A549 (cell line): ENCODE results near the gene FGF14.

Experiments used
- CTCF ChIP-seq: fragments of >200 bp; sonication (Bioruptor Twin); formaldehyde crosslinking; IDR thresholded peaks from 3 replicates; pipeline ENCODE4 v1.5.1; 2016
- KDM1A ChIP-seq: fragments of 200-600 bp; sonication (generic); IDR thresholded peaks from 2 replicates; pipeline ENCODE4 v1.6.1; 2016; ENCODE audit warnings: low read depth, mild to moderate bottlenecking
- MAZ ChIP-seq: fragments of 150-350 bp; IDR thresholded peaks from 2 replicates; pipeline ENCODE4 v1.6.1; 2014; ENCODE audit warnings: antibody characterized with exemption, low read depth, low read length, borderline replicate concordance
- NR3C1 ChIP-seq: fragments of >200 bp; sonication (Bioruptor Twin); formaldehyde crosslinking; IDR thresholded peaks from 3 replicates; pipeline ENCODE4 v1.6.1; 2017
- POLR2A ChIP-seq: IDR thresholded peaks from 2 replicates; pipeline ENCODE4 v1.6.1; 2012; ENCODE audit warnings: mild to moderate bottlenecking, low read length
- RFX5 ChIP-seq: fragments of 450-650 bp; IDR thresholded peaks from 2 replicates; pipeline ENCODE4 v1.7.1; 2014; ENCODE audit warnings: antibody characterized with exemption, mild to moderate bottlenecking, moderate library complexity
- TF ChIP-seq, protein P1 (sequence below): fragments of 200-600 bp; sonication (generic); IDR thresholded peaks from 2 replicates; pipeline ENCODE4 v1.6.1; 2016; ENCODE audit warnings: antibody characterized with exemption, mild to moderate bottlenecking, moderate library complexity

GRCh38 chr13:101757446-101758039 lies 644.3 kb downstream of the FGF14 start:
- TF ChIP-seq, protein P1, sequence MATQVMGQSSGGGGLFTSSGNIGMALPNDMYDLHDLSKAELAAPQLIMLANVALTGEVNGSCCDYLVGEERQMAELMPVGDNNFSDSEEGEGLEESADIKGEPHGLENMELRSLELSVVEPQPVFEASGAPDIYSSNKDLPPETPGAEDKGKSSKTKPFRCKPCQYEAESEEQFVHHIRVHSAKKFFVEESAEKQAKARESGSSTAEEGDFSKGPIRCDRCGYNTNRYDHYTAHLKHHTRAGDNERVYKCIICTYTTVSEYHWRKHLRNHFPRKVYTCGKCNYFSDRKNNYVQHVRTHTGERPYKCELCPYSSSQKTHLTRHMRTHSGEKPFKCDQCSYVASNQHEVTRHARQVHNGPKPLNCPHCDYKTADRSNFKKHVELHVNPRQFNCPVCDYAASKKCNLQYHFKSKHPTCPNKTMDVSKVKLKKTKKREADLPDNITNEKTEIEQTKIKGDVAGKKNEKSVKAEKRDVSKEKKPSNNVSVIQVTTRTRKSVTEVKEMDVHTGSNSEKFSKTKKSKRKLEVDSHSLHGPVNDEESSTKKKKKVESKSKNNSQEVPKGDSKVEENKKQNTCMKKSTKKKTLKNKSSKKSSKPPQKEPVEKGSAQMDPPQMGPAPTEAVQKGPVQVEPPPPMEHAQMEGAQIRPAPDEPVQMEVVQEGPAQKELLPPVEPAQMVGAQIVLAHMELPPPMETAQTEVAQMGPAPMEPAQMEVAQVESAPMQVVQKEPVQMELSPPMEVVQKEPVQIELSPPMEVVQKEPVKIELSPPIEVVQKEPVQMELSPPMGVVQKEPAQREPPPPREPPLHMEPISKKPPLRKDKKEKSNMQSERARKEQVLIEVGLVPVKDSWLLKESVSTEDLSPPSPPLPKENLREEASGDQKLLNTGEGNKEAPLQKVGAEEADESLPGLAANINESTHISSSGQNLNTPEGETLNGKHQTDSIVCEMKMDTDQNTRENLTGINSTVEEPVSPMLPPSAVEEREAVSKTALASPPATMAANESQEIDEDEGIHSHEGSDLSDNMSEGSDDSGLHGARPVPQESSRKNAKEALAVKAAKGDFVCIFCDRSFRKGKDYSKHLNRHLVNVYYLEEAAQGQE: no peak
- TF ChIP-seq CTCF: peak; percentile 70
- TF ChIP-seq RFX5: no peak
- no peak for TF ChIP-seq MAZ
- no peak for TF ChIP-seq KDM1A
- TF ChIP-seq NR3C1: no peak
- no peak for TF ChIP-seq POLR2A
